ENCODE results near the gene ACTA2. TPM values are rescaled to one million over a fixed set of nuclear protein-coding genes. Genes with fewer than 3 reads are reported as not detected.

ACTA2 gene
- total RNA-seq, 3 donors from 2014 or later: 87.9 to 1,054 (median 1,036) TPM

GRCh38 chr10:88983206-88983605 lies 30.6 kb upstream of the ACTA2 start:
- Histone ChIP-seq H3K4me3 (no peak overlapping the region), H3K27me3 (no peaks in the 10 kb centered on the region), H3K27ac (peak overlapping the region; percentile 72 to 88), H3K36me3 (no peaks in the 10 kb centered on the region), H3K9me3 (no peaks in the 10 kb centered on the region), H3K4me1 (peaks cover 0 to 5% of the 10 kb centered on the region in 2 donors)
- no peak for DNase-seq (ENCODE audit: low spot score in 2 of 2)
- TF ChIP-seq POLR2AphosphoS5 (IDR thresholded peaks at IDR 0.05) (no peak), POLR2A (IDR thresholded peaks at IDR 0.05) (no peak)
- TF ChIP-seq, protein P1, sequence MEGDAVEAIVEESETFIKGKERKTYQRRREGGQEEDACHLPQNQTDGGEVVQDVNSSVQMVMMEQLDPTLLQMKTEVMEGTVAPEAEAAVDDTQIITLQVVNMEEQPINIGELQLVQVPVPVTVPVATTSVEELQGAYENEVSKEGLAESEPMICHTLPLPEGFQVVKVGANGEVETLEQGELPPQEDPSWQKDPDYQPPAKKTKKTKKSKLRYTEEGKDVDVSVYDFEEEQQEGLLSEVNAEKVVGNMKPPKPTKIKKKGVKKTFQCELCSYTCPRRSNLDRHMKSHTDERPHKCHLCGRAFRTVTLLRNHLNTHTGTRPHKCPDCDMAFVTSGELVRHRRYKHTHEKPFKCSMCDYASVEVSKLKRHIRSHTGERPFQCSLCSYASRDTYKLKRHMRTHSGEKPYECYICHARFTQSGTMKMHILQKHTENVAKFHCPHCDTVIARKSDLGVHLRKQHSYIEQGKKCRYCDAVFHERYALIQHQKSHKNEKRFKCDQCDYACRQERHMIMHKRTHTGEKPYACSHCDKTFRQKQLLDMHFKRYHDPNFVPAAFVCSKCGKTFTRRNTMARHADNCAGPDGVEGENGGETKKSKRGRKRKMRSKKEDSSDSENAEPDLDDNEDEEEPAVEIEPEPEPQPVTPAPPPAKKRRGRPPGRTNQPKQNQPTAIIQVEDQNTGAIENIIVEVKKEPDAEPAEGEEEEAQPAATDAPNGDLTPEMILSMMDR (IDR thresholded peaks at IDR 0.05): no peak
- intact Hi-C loops (cut with DNase I; ENCODE audit: low total_unique reads): no loop called here

DNA sequence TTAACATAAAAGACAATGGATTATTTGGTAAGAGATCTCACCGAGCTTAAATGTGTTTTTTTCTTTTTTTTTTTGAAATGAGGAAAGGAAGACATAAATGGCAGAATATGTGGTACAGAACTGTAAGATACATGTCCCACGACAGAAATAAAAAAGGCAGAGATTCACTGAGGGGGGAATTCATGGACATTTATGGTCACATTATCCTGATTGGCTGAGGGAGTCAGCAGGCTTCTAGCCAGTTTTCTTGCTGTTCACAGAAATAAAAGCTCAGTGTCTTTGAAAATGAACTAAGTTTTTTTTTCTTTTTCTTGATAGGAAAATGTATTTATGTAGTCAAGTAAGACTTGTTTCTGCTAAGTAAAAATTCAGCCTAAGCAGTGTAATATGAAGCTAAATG lies 29.8 kb upstream of the ACTA2 start:
- Histone ChIP-seq H3K4me3 (no peak overlapping the region), H3K27ac (peak overlapping the region; percentile 72 to 88), H3K9me3 (no peaks in the 10 kb centered on the region), H3K27me3 (no peaks in the 10 kb centered on the region), H3K4me1 (peaks cover 0 to 5% of the 10 kb centered on the region in 2 donors), H3K36me3 (no peaks in the 10 kb centered on the region)
- DNase-seq (ENCODE audit: low spot score in 2 of 2): no peak
- TF ChIP-seq POLR2A (IDR thresholded peaks at IDR 0.05) (no peak), POLR2AphosphoS5 (IDR thresholded peaks at IDR 0.05) (no peak)
- TF ChIP-seq, protein P1 (IDR thresholded peaks at IDR 0.05): no peak
- intact Hi-C loops (cut with DNase I; ENCODE audit: low total_unique reads): no loop called here

DNA sequence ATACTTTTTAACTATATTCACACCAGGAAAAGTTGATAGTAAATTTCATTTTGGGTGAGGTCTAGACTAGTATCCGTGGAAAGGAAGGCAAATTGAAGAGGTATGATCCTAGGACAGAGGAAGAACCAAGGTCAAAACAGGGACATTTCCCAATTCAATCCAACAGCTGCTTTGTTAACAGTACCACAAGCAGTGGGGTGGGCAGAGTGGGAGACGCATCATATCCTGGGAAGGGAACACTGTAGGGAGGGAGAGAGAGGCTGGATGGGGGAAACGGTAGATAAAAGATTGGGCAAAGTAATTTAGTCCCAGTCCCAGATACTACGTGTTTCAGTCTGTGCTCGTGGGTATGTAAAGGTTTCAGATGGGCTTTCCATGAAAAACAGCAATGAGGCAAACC lies 28.9 kb upstream of the ACTA2 start:
- Histone ChIP-seq H3K4me1 (peaks cover 0 to 5% of the 10 kb centered on the region in 2 donors), H3K36me3 (no peaks in the 10 kb centered on the region), H3K4me3 (no peak overlapping the region), H3K27me3 (no peaks in the 10 kb centered on the region), H3K27ac (peak overlapping the region; percentile 72 to 88), H3K9me3 (no peaks in the 10 kb centered on the region)
- intact Hi-C loops (cut with DNase I; ENCODE audit: low total_unique reads): no loop called here
- DNase-seq (ENCODE audit: low spot score in 2 of 2): no peak
- TF ChIP-seq POLR2AphosphoS5 (IDR thresholded peaks at IDR 0.05) (no peak), POLR2A (IDR thresholded peaks at IDR 0.05) (no peak)
- TF ChIP-seq, protein P1 (IDR thresholded peaks at IDR 0.05): no peak

DNA sequence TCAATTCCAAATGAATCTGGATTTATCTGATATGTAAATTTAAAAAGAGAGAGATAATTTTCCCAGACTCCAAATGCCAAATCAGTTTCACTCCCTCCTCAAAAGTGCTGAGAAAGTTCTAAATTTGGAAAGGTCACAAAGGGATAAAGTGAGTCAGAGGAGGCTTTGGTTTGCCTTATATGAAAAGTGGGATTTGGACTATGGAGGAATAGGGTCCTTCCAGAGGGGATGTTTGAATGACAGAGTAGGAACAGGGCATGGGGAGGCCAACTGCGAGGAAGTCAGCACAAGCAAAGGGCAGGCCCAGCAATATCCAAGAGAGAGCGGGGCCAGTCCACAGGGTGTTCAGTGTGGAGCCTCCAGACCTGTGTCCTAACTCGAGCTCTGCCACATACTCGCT lies 28.2 kb upstream of the ACTA2 start:
- Histone ChIP-seq H3K9me3 (no peaks in the 10 kb centered on the region), H3K27ac (peak overlapping the region; percentile 72 to 88), H3K4me1 (peaks cover 0 to 5% of the 10 kb centered on the region in 2 donors), H3K36me3 (no peaks in the 10 kb centered on the region), H3K4me3 (no peak overlapping the region), H3K27me3 (no peaks in the 10 kb centered on the region)
- intact Hi-C loops (cut with DNase I; ENCODE audit: low total_unique reads): no loop called here
- TF ChIP-seq POLR2AphosphoS5 (IDR thresholded peaks at IDR 0.05): no peak
- no peak for TF ChIP-seq POLR2A (IDR thresholded peaks at IDR 0.05)
- TF ChIP-seq, protein P1 (IDR thresholded peaks at IDR 0.05): no peak
- DNase-seq (ENCODE audit: low spot score in 2 of 2): no peak

- TF ChIP-seq POLR2A (IDR thresholded peaks at IDR 0.05) (no peak), POLR2AphosphoS5 (IDR thresholded peaks at IDR 0.05) (no peak)
- TF ChIP-seq, protein P1 (IDR thresholded peaks at IDR 0.05): no peak
- no peaks in the 10 kb centered on the region for H3K9me3 ChIP-seq
- intact Hi-C loops (cut with DNase I; ENCODE audit: low total_unique reads): no loop called here
- peaks cover 0 to 5% of the 10 kb centered on the region in 2 donors for H3K4me1 ChIP-seq
- H3K36me3 ChIP-seq: no peaks in the 10 kb centered on the region
- H3K27ac ChIP-seq: peak overlapping the region; percentile 72 to 88
- no peaks in the 10 kb centered on the region for H3K27me3 ChIP-seq
- H3K4me3 ChIP-seq: no peak overlapping the region
- DNase-seq (ENCODE audit: low spot score in 2 of 2): no peak
Measured at GRCh38 chr10:88980247-88980646, 27.7 kb upstream of the ACTA2 start.
